CD14-positive monocyte (primary cell): ENCODE results near the gene CTAGE1. TPM values are rescaled to one million over a fixed set of nuclear protein-coding genes. Genes with fewer than 3 reads are reported as not detected.

ENCODE experiments used
- DNase-seq, 3 donors: peaks; one replicate each; pipeline ENCODE4 v3.0.0-alpha.2; 2011 to 2022
- H2AFZ ChIP-seq: 2 replicates; pipeline ENCODE4 v1.6.0; 2012; ENCODE audit warnings: mild to moderate bottlenecking, low read depth, low read length, inconsistent platforms; ENCODE audit not compliant: insufficient read depth, poor library complexity, severe bottlenecking
- H3K27ac ChIP-seq, 2 donors: 1 replicate in 1 of 2; 2 replicates in 1 of 2; pipeline ENCODE4 v1.5.1; 2012 to 2013; ENCODE audit warnings: low read length in 2 of 2, control low read depth in 1 of 2, inconsistent platforms in 1 of 2, low read depth in 1 of 2, mild to moderate bottlenecking in 1 of 2
- H3K27me3 ChIP-seq, 2 donors: one replicate each; pipeline versions ENCODE4 v1.6.0 to v1.6.1; 2011 to 2013; ENCODE audit warnings: low read length in 2 of 2; ENCODE audit not compliant: control insufficient read depth in 2 of 2, insufficient read depth in 2 of 2
- H3K36me3 ChIP-seq, 2 donors: replicated peaks in 1 of 2; 1 replicate in 1 of 2; 2 replicates in 1 of 2; pipeline versions ENCODE4 v1.5.1 to v1.6.1; 2012 to 2013; ENCODE audit warnings: low read length in 2 of 2, control low read depth in 1 of 2, inconsistent platforms in 1 of 2, mild to moderate bottlenecking in 1 of 2; ENCODE audit not compliant: insufficient read depth in 2 of 2, control insufficient read depth in 1 of 2
- H3K4me1 ChIP-seq, 2 donors: 1 replicate in 1 of 2; 2 replicates in 1 of 2; pipeline versions ENCODE4 v1.5.1 to v1.6.1; 2012 to 2013; ENCODE audit warnings: low read length in 2 of 2, control low read depth in 1 of 2, inconsistent platforms in 1 of 2, mild to moderate bottlenecking in 1 of 2, moderate library complexity in 1 of 2; ENCODE audit not compliant: insufficient read depth in 2 of 2, control insufficient read depth in 1 of 2
- H3K4me2 ChIP-seq: replicated peaks from 2 replicates; pipeline ENCODE3; 2012; ENCODE audit warnings: low read length, moderate library complexity, mild to moderate bottlenecking; ENCODE audit not compliant: poor library complexity, severe bottlenecking; ENCODE audit errors: extremely low read depth
- H3K4me3 ChIP-seq, 3 experiments: fragments of 200-600 bp in 1 of 3; sonication (generic) in 1 of 3; replicated peaks in 1 of 3; 1 replicate in 2 of 3; 2 replicates in 1 of 3; pipeline ENCODE4 v1.5.1; 2011 to 2013; ENCODE audit warnings: low read length in 3 of 3, mild to moderate bottlenecking in 3 of 3, control low read depth in 2 of 3, low read depth in 2 of 3, inconsistent platforms in 1 of 3, moderate library complexity in 1 of 3
- H3K79me2 ChIP-seq: 2 replicates; pipeline ENCODE4 v1.6.0; 2012; ENCODE audit warnings: mild to moderate bottlenecking, control low read depth, inconsistent platforms, low read length, moderate library complexity; ENCODE audit not compliant: insufficient read depth
- H3K9ac ChIP-seq: 2 replicates; pipeline ENCODE4 v1.6.0; 2017; ENCODE audit warnings: low read length, mild to moderate bottlenecking; ENCODE audit not compliant: insufficient read depth, poor library complexity, severe bottlenecking
- H3K9me3 ChIP-seq, 2 donors: replicated peaks in 1 of 2; 1 replicate in 1 of 2; 2 replicates in 1 of 2; pipeline versions ENCODE4 v1.5.1 to v1.6.1; 2012 to 2013; ENCODE audit warnings: low read length in 2 of 2, control low read depth in 1 of 2; ENCODE audit not compliant: control insufficient read depth in 1 of 2, insufficient read depth in 1 of 2
- H4K20me1 ChIP-seq: 2 replicates; pipeline ENCODE4 v1.6.0; 2012; ENCODE audit warnings: mild to moderate bottlenecking, low read length, control low read depth, moderate library complexity; ENCODE audit not compliant: insufficient read depth
- H3K27ac Mint-ChIP-seq, 7 donors: one replicate each; pipeline ENCODE4 v1.8.0; 2020; ENCODE audit warnings: mild to moderate bottlenecking in 7 of 7, mixed read lengths in 7 of 7, moderate library complexity in 6 of 7, inconsistent platforms in 2 of 7
- H3K27me3 Mint-ChIP-seq, 3 donors: one replicate each; pipeline ENCODE4 v1.8.0; 2021 to 2022; ENCODE audit warnings: low read depth in 3 of 3, mild to moderate bottlenecking in 3 of 3, mixed read lengths in 3 of 3, moderate library complexity in 3 of 3, inconsistent platforms in 1 of 3
- H3K36me3 Mint-ChIP-seq, 2 donors: one replicate each; pipeline ENCODE4 v1.8.0; 2020; ENCODE audit warnings: mixed read lengths in 2 of 2, inconsistent platforms in 1 of 2, mild to moderate bottlenecking in 1 of 2
- H3K4me1 Mint-ChIP-seq: one replicate; pipeline ENCODE4 v1.8.0; 2020; ENCODE audit warnings: mild to moderate bottlenecking, mixed read lengths
- H3K4me3 Mint-ChIP-seq, 2 donors: one replicate each; pipeline ENCODE4 v1.8.0; 2020; ENCODE audit warnings: mild to moderate bottlenecking in 2 of 2, mixed read lengths in 2 of 2, moderate library complexity in 1 of 2
- H3K9me3 Mint-ChIP-seq, 7 donors: one replicate each; pipeline ENCODE4 v1.8.0; 2020 to 2022; ENCODE audit warnings: mixed read lengths in 7 of 7, mild to moderate bottlenecking in 6 of 7, moderate library complexity in 6 of 7, inconsistent platforms in 2 of 7
- CTCF ChIP-seq: fragments of 200-600 bp; IDR thresholded peaks from one replicate; pipeline ENCODE4 v1.8.0; 2022; ENCODE audit warnings: antibody characterized with exemption, mild to moderate bottlenecking
- WGBS: methylation state at CpG from one replicate; pipeline ENCODE4 v1.1.5; 2013; ENCODE audit warnings: missing lambda C conversion rate; ENCODE audit not compliant: insufficient coverage; 5-methylcytosine and 5-hydroxymethylcytosine counted together
- intact Hi-C, 2 donors: fragments of 100-400 bp; cut with micrococcal nuclease; formaldehyde crosslinking; loops; one replicate each; pipeline versions ENCODE4 v1.15.0 to v1.15.1; 2023
- polyA plus RNA-seq, 3 donors: library from polyadenylated mRNA; depleted of rRNA in 1 of 3; unstranded in 2 of 3; stranded (reverse) in 1 of 3; fragments of 300-500 nt in 2 of 3; fragments of >200 nt in 1 of 3; fragmentation: Illumina TruSeq in 2 of 3; gene quantifications; 1 replicate in 2 of 3; 2 replicates in 1 of 3; pipeline ENCODE4 v1.2.3, GENCODE V29; 2012 to 2021

The CTAGE1 gene
- polyA plus RNA-seq, 3 donors = not detected

- H3K27me3 Mint-ChIP-seq = no peaks in the 10 kb centered on the region
- no peak overlapping the region for H3K27ac Mint-ChIP-seq
- Histone ChIP-seq H3K4me2 (no peak overlapping the region), H3K36me3 (no peaks in the 10 kb centered on the region), H4K20me1 (no peaks in the 10 kb centered on the region), H3K9ac (no peak overlapping the region), H3K9me3 (peaks cover 10 to 13% of the 10 kb centered on the region in 2 donors), H3K27ac (no peak overlapping the region), H3K4me3 (no peak overlapping the region), H3K27me3 (no peaks in the 10 kb centered on the region), H2AFZ (no peak overlapping the region), H3K79me2 (no peaks in the 10 kb centered on the region), H3K4me1 (no peaks in the 10 kb centered on the region)
- intact Hi-C loops = no loop called here
- no peak overlapping the region for H3K4me3 Mint-ChIP-seq
- H3K4me1 Mint-ChIP-seq = no peaks in the 10 kb centered on the region
- no peaks in the 10 kb centered on the region for H3K36me3 Mint-ChIP-seq
- peaks cover 5 to 12% (median 9%) of the 10 kb centered on the region in 7 donors for H3K9me3 Mint-ChIP-seq
- DNase-seq = no peak
- TF ChIP-seq CTCF = no peak
- WGBS = no CpG with 5 or more reads among the region's 3 CpGs
Observed at GRCh38 chr18:22403950-22404349, 13.8 kb downstream of the CTAGE1 start.

- H3K36me3 ChIP-seq = no peaks in the 10 kb centered on the region
- no peaks in the 10 kb centered on the region for H3K4me1 ChIP-seq
- WGBS = 92% methylated on average over 2 of the region's 3 CpGs
- Mint-ChIP-seq H3K36me3 (no peaks in the 10 kb centered on the region), H3K27me3 (no peaks in the 10 kb centered on the region), H3K27ac (no peak overlapping the region), H3K4me1 (no peaks in the 10 kb centered on the region), H3K9me3 (peaks cover 0 to 5% (median under 1%) of the 10 kb centered on the region in 7 donors), H3K4me3 (no peak overlapping the region)
- no peak overlapping the region for H3K9ac ChIP-seq
- H3K9me3 ChIP-seq = peaks cover 0 to 7% of the 10 kb centered on the region in 2 donors
- no peaks in the 10 kb centered on the region for H3K79me2 ChIP-seq
- H2AFZ ChIP-seq = no peak overlapping the region
- H4K20me1 ChIP-seq = no peaks in the 10 kb centered on the region
- no peak for TF ChIP-seq CTCF
- H3K27ac ChIP-seq = no peak overlapping the region
- H3K4me3 ChIP-seq = no peak overlapping the region
- H3K4me2 ChIP-seq = no peak overlapping the region
- no peaks in the 10 kb centered on the region for H3K27me3 ChIP-seq
- intact Hi-C loops = loop anchor here in 1 of 2 donors (10.0 kb wide), 1 partner anchor 85 kb away; no protein-coding TSS in a partner anchor
- DNase-seq = no peak
Observed at GRCh38 chr18:22399949-22400348, 17.8 kb downstream of the CTAGE1 start.
